A673 (cell line): Measurements from ENCODE around the gene RPUSD4. TPM values are rescaled to one million over a fixed set of nuclear protein-coding genes. Genes with fewer than 3 reads are reported as not detected.

Source experiments
- BruUV-seq: library from RNA; stranded (reverse); fragments of 400-500 nt; replicated peaks from 2 replicates; lab custom pipeline; 2021; lab: Mats Ljungman, UMichigan
- CTCF ChIA-PET: fragments of 300-600 bp; sonication (Branson Sonifier 250); formaldehyde crosslinking; loops from one replicate; lab custom pipeline; 2022; ENCODE audit warnings: antibody characterized with exemption; lab: Charles Lee
- POLR2A ChIA-PET: fragments of 300-600 bp; sonication (Branson Sonifier 250); formaldehyde crosslinking; loops from one replicate; lab custom pipeline; 2022; ENCODE audit warnings: antibody characterized with exemption; ENCODE audit not compliant: low non-redundant PET; lab: Charles Lee
- DNase-seq: peaks from one replicate; pipeline ENCODE4 v3.0.0-alpha.2; 2015; ENCODE audit warnings: low spot score
- H3K27ac ChIP-seq: fragments of 200-600 bp; sonication (generic); 2 replicates; pipeline ENCODE4 v1.5.1; 2016; ENCODE audit warnings: mixed run types, low read depth, mild to moderate bottlenecking, mixed read lengths, antibody characterized with exemption, low read length; ENCODE audit not compliant: poor library complexity, severe bottlenecking
- H3K27me3 ChIP-seq: fragments of 200-600 bp; sonication (generic); replicated peaks from 2 replicates; pipeline ENCODE4 v1.6.1; 2017; ENCODE audit warnings: mixed run types, low read depth, mild to moderate bottlenecking, mixed read lengths, antibody characterized with exemption, low read length; ENCODE audit not compliant: insufficient read depth, poor library complexity
- H3K36me3 ChIP-seq: fragments of 200-600 bp; sonication (generic); 2 replicates; pipeline ENCODE4 v1.6.1; 2016; ENCODE audit warnings: mixed run types, mild to moderate bottlenecking, mixed read lengths, antibody characterized with exemption, low read length; ENCODE audit not compliant: insufficient read depth, poor library complexity, severe bottlenecking
- H3K4me1 ChIP-seq: fragments of 200-600 bp; sonication (generic); 2 replicates; pipeline ENCODE4 v1.6.1; 2017; ENCODE audit warnings: mixed run types, mild to moderate bottlenecking, mixed read lengths, antibody characterized with exemption, low read length; ENCODE audit not compliant: insufficient read depth, poor library complexity, severe bottlenecking
- H3K4me3 ChIP-seq: fragments of 200-600 bp; sonication (generic); 2 replicates; pipeline ENCODE4 v1.5.1; 2016; ENCODE audit warnings: low read depth, mixed run types, mild to moderate bottlenecking, mixed read lengths, low read length; ENCODE audit not compliant: poor library complexity, severe bottlenecking
- H3K9me3 ChIP-seq: fragments of 200-600 bp; sonication (generic); 2 replicates; pipeline ENCODE4 v1.6.1; 2016; ENCODE audit warnings: mixed run types, low read depth, mild to moderate bottlenecking, mixed read lengths, antibody characterized with exemption, low read length; ENCODE audit not compliant: poor library complexity, severe bottlenecking
- EZH2 ChIP-seq: fragments of 200-600 bp; sonication (generic); IDR thresholded peaks from 2 replicates; pipeline ENCODE4 v1.6.1; 2017; ENCODE audit warnings: borderline replicate concordance, low read depth, mild to moderate bottlenecking, mixed read lengths, antibody characterized with exemption, low read length; ENCODE audit not compliant: poor library complexity, severe bottlenecking
- intact Hi-C: fragments of 100-400 bp; cut with micrococcal nuclease; formaldehyde crosslinking; loops from one replicate; pipeline ENCODE4 v1.10.0; 2022; ENCODE audit not compliant: unreplicated experiment
- total RNA-seq: library from RNA; stranded (reverse); gene quantifications from 2 replicates; pipeline ENCODE4 v1.2.3, GENCODE V29; 2021
- TF ChIP-seq, protein P1 (sequence below): fragments of 300-800, 200-600 bp; sonication (generic); conservative IDR thresholded peaks from 2 replicates; pipeline ENCODE4 v1.5.1; 2017; ENCODE audit warnings: low read depth, mild to moderate bottlenecking, antibody characterized with exemption, low read length, moderate library complexity, mixed read lengths

The RPUSD4 gene
- total RNA-seq, 1 experiment from 2014 or later = 53.9 TPM

DNA sequence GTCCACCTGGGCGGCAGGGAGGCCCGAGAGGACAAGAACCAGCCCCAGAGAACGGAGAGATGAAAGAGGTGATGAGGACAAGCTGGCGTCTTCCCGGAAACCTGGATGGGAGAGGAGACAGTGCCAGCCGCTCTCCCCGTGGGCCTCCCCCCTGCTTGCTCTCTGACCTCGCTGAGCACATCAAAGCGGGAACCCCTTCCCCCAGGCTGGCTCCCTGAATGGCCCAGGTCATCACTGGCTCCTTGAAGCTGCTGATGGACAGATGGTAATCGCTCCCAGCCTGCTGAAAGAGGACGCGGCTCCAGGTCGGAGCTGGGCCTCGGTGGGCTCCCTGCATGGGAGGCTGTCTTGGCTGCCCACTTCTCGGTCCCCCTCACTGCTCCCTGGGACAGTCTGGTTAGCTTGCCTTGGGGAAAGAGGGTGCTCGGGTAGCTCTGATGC, 18.4 kb downstream of the RPUSD4 start:
- intact Hi-C loops = loop anchor here (5.0 kb wide), 1 partner anchor 251 kb away; no protein-coding TSS in a partner anchor
- no peak for DNase-seq
- no peaks in the 10 kb centered on the region for H3K9me3 ChIP-seq
- no peak overlapping the region for H3K4me3 ChIP-seq
- POLR2A ChIA-PET = no interaction called here
- H3K4me1 ChIP-seq = no peaks in the 10 kb centered on the region
- CTCF ChIA-PET = interaction anchor here (1.0 to 1.4 kb wide), 2 partner anchors 89 to 270 kb away, joined by 3 to 7 read pairs; no protein-coding TSS in a partner anchor
- H3K27me3 ChIP-seq = no peaks in the 10 kb centered on the region
- peaks cover 21% of the 10 kb centered on the region for H3K36me3 ChIP-seq
- no TSS peak for BruUV-seq
- TF ChIP-seq EZH2 = no peak
- TF ChIP-seq, protein P1, sequence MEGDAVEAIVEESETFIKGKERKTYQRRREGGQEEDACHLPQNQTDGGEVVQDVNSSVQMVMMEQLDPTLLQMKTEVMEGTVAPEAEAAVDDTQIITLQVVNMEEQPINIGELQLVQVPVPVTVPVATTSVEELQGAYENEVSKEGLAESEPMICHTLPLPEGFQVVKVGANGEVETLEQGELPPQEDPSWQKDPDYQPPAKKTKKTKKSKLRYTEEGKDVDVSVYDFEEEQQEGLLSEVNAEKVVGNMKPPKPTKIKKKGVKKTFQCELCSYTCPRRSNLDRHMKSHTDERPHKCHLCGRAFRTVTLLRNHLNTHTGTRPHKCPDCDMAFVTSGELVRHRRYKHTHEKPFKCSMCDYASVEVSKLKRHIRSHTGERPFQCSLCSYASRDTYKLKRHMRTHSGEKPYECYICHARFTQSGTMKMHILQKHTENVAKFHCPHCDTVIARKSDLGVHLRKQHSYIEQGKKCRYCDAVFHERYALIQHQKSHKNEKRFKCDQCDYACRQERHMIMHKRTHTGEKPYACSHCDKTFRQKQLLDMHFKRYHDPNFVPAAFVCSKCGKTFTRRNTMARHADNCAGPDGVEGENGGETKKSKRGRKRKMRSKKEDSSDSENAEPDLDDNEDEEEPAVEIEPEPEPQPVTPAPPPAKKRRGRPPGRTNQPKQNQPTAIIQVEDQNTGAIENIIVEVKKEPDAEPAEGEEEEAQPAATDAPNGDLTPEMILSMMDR = no peak
- H3K27ac ChIP-seq = no peak overlapping the region

DNA sequence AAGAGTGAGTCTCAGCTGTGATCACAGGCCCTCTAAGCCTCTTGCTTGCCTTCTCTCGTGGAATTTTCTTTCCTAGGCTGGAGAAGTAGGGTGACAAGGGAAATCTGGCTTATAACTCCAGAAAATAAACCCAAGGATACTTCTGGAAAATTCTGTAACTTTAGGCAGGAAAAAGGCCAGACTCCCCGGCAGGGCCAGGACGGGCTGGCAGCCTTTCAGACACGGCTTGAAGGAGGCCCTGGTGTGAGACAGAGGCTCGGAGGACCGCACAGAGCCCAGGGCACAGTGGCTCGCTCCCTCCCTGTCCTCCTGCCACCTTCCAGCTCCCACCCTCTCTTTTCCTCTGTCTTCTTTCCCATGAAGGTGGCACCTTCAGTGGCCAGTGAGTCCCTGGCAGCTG, 19.1 kb downstream of the RPUSD4 start:
- TF ChIP-seq, protein P1 = no peak
- TF ChIP-seq EZH2 = no peak
- Histone ChIP-seq H3K9me3 (no peaks in the 10 kb centered on the region), H3K4me3 (no peak overlapping the region), H3K27me3 (no peaks in the 10 kb centered on the region), H3K4me1 (no peaks in the 10 kb centered on the region), H3K27ac (no peak overlapping the region), H3K36me3 (peaks cover 14% of the 10 kb centered on the region)
- no TSS peak for BruUV-seq
- ChIA-PET CTCF (no interaction called here), POLR2A (no interaction called here)
- DNase-seq = no peak
- intact Hi-C loops = loop anchor here (5.0 kb wide), 1 partner anchor 250 kb away; no protein-coding TSS in a partner anchor

DNA sequence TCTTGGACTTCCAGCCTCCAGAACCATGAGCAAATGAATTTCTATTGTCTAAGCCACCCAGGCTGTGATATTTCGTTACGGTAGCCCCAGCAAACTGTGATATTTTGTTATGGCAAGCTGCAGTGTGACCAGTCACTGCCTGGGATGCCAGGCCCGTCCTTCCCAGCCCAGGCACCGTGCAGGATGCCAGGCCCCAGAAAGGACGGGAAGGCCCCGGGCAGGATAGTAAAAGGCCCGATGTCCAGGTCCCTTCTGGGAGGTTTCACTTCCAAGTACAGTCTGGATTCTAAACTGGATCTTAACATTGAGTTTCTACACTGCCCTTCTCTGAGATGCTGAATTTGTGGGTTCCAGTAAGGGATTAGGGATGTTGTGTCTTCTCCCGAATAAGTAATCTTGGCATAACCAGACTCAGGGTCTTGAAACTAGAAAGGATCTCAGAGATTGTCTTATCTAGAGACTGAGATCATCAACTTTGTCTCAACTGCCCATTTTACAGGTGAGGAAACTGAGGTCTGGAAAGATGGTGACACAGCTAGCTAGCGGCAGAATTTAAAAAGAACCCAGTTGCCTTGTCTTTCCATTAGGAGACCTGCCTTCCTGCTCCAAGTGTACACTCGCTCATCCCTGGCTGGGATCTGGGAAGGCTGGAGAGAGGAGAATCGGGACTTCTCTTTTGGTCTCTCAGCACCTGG, 19.9 kb downstream of the RPUSD4 start:
- no TSS peak for BruUV-seq
- peaks cover 6% of the 10 kb centered on the region for H3K36me3 ChIP-seq
- no peaks in the 10 kb centered on the region for H3K27me3 ChIP-seq
- intact Hi-C loops = loop anchor here (5.0 kb wide), 1 partner anchor 249 kb away; no protein-coding TSS in a partner anchor
- H3K9me3 ChIP-seq = no peaks in the 10 kb centered on the region
- DNase-seq = no peak
- TF ChIP-seq EZH2 = no peak
- TF ChIP-seq, protein P1 = no peak
- H3K27ac ChIP-seq = no peak overlapping the region
- ChIA-PET CTCF (no interaction called here), POLR2A (no interaction called here)
- no peak overlapping the region for H3K4me3 ChIP-seq
- no peaks in the 10 kb centered on the region for H3K4me1 ChIP-seq
